ENCODE measurements around the gene FOXA2. TPM values are rescaled to one million over a fixed set of nuclear protein-coding genes. Genes with fewer than 3 reads are reported as not detected.
A peak's percentile ranks its signal among the peaks of the same experiment; 100 is the strongest.

Gene FOXA2
- polyA plus RNA-seq, 3 donors, result not detected

GRCh38 chr20:22531056-22531615, 53.2 kb downstream of the FOXA2 start:
- peaks cover 5 to 8% (median 8%) of the 10 kb centered on the region in 3 donors for H3K27me3 Mint-ChIP-seq (ENCODE audit: low read depth in 3 of 3)
- no peak overlapping the region for H3K9ac ChIP-seq (ENCODE audit: insufficient read depth, low read length, poor library complexity, severe bottlenecking)
- no peak overlapping the region for H3K27ac ChIP-seq (ENCODE audit: low read depth in 1 of 2, low read length in 2 of 2)
- H3K9me3 Mint-ChIP-seq, result peaks cover 0 to 4% (median 2%) of the 10 kb centered on the region in 7 donors
- no peaks in the 10 kb centered on the region for H3K79me2 ChIP-seq (ENCODE audit: insufficient read depth, low read length)
- H3K4me3 Mint-ChIP-seq, result peak overlapping the region in 1 of 2 donors; percentile 16
- no peak overlapping the region for H2AFZ ChIP-seq (ENCODE audit: insufficient read depth, low read depth, low read length, poor library complexity, severe bottlenecking)
- H3K4me2 ChIP-seq (replicated peaks; ENCODE audit: extremely low read depth, low read length, poor library complexity, severe bottlenecking), result no peak overlapping the region
- WGBS (ENCODE audit: insufficient coverage), result 82% methylated on average over 7 of the region's 8 CpGs
- no peaks in the 10 kb centered on the region for H4K20me1 ChIP-seq (ENCODE audit: insufficient read depth, low read length)
- no peak for TF ChIP-seq CTCF (IDR thresholded peaks at IDR 0.05)
- no peak overlapping the region for H3K27ac Mint-ChIP-seq
- no peaks in the 10 kb centered on the region for H3K4me1 Mint-ChIP-seq
- no peaks in the 10 kb centered on the region for H3K9me3 ChIP-seq (replicated peaks in 1 of 2; ENCODE audit: control insufficient read depth in 1 of 2, insufficient read depth in 1 of 2, low read length in 2 of 2)
- H3K4me1 ChIP-seq (ENCODE audit: control insufficient read depth in 1 of 2, insufficient read depth in 2 of 2, low read length in 2 of 2), result no peaks in the 10 kb centered on the region
- H3K36me3 ChIP-seq (replicated peaks in 1 of 2; ENCODE audit: control insufficient read depth in 1 of 2, insufficient read depth in 2 of 2, low read length in 2 of 2), result no peaks in the 10 kb centered on the region
- DNase-seq, result no peak
- no peaks in the 10 kb centered on the region for H3K27me3 ChIP-seq (ENCODE audit: control insufficient read depth in 2 of 2, insufficient read depth in 2 of 2, low read length in 2 of 2)
- no peak overlapping the region for H3K4me3 ChIP-seq (replicated peaks in 1 of 3; ENCODE audit: low read depth in 2 of 3, low read length in 3 of 3)
- H3K36me3 Mint-ChIP-seq, result no peaks in the 10 kb centered on the region
- intact Hi-C loops (cut with micrococcal nuclease), result no loop called here

Small RNA genes within 50 kb of the gene (small RNA-seq; reads per million reads assigned to genes)
- not detected for gene LINC00261 (ENCODE audit: insufficient read length, low read depth)

Measured in CD14-positive monocyte (primary cell).